Measurements from ENCODE around the gene PAM16.

PAM16 gene

GRCh38 chr16:4383591-4384444, 32.7 kb upstream of the PAM16 start:
- DNase-seq (ENCODE audit: low read depth), result no peak

DNA sequence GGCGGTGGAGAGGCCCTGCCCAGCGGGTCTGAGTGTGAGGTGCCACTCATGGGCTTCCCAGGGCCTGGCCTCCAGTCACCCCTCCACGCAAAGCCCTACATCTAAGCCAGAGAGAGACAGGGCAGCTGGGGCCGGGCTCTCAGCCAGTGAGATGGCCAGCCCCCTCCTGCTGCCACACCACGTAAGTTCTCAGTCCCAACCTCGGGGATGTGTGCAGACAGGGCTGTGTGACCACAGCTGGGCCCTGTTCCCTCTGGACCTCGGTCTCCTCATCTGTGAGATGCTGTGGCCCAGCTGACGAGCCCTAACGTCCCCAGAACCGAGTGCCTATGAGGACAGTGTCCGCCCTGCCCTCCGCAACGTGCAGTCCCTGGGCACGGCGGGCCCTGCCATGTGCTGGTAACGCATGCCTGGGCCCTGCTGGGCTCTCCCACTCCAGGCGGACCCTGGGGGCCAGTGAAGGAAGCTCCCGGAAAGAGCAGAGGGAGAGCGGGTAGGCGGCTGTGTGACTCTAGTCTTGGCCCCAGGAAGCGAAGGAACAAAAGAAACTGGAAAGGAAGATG, 31.8 kb upstream of the PAM16 start:
- no peak for DNase-seq (ENCODE audit: low read depth)

DNA sequence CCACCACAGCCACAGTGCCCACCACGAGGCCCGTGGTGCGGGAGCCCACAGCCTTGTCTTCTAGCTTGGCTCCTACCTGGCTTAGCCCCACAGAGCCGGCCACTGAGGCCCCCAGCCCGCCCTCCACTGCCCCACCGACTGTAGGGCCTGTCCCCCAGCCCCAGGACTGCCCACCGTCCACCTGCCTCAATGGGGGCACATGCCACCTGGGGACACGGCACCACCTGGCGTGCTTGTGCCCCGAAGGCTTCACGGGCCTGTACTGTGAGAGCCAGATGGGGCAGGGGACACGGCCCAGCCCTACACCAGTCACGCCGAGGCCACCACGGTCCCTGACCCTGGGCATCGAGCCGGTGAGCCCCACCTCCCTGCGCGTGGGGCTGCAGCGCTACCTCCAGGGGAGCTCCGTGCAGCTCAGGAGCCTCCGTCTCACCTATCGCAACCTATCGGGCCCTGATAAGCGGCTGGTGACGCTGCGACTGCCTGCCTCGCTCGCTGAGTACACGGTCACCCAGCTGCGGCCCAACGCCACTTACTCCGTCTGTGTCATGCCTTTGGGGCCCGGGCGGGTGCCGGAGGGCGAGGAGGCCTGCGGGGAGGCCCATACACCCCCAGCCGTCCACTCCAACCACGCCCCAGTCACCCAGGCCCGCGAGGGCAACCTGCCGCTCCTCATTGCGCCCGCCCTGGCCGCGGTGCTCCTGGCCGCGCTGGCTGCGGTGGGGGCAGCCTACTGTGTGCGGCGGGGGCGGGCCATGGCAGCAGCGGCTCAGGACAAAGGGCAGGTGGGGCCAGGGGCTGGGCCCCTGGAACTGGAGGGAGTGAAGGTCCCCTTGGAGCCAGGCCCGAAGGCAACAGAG, 31.0 kb upstream of the PAM16 start:
- DNase-seq (ENCODE audit: low read depth), result no peak

GRCh38 chr16:4381072-4381934, 30.2 kb upstream of the PAM16 start:
- no peak for DNase-seq (ENCODE audit: low read depth)

GRCh38 chr16:4380119-4381063, 29.3 kb upstream of the PAM16 start:
- DNase-seq (ENCODE audit: low read depth), result no peak

GRCh38 chr16:4378999-4379690, 28.0 kb upstream of the PAM16 start:
- DNase-seq (ENCODE audit: low read depth), result no peak

DNA sequence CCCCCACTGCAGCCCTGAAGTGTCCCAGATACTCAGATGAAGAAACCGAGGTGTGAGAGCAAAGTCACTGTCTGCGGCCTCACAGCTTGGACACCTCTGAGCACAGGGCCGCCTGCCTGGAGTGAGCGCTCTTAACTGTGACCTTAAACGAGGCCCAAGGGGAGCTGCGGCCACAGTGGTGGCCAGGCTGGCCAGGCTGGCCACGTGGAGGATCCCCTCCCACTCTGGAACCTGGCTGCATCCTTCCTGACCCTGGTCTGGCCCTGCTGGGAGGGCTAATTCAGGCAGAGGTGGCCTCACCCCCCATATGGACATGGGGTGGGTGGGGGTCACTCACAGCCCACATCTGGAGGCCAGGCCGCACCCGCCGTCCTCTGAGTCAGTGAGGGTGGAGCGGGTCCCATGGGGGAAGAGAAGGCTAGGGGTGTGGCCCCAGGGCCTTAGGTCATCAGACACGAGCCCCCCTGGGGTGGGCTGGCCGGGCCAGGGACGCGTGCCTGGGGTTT, 27.1 kb upstream of the PAM16 start:
- peak; percentile 70 for DNase-seq (ENCODE audit: low read depth)

DNA sequence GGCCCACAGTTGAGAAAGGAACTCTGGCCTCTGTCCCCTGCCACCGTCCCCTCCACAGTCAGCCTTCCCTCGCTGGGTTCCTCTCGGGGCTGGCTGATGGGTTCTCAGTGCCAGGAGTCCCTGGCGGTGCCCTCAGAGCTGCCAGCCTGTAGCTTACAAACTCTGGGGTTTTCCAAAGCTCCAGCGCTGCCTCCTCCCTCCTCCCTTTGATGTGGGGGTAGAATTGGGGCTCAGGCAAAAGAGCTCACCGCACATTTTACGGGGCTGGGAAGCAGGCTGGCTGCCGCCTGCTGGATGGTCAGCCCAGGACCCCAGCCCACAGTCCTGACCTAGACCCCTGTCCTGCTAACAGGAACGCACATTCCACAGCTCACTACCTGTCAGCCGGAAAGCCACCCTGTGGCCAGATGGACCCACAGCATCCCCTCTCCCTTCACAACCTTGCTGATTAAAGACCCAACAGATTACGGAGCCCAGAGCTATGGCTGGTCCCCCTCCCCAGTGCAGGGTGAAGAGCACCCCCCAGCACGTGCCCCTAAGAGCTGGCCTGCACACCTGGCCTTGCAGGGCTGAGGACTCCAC, 26.5 kb upstream of the PAM16 start:
- no peak for DNase-seq (ENCODE audit: low read depth)

DNA sequence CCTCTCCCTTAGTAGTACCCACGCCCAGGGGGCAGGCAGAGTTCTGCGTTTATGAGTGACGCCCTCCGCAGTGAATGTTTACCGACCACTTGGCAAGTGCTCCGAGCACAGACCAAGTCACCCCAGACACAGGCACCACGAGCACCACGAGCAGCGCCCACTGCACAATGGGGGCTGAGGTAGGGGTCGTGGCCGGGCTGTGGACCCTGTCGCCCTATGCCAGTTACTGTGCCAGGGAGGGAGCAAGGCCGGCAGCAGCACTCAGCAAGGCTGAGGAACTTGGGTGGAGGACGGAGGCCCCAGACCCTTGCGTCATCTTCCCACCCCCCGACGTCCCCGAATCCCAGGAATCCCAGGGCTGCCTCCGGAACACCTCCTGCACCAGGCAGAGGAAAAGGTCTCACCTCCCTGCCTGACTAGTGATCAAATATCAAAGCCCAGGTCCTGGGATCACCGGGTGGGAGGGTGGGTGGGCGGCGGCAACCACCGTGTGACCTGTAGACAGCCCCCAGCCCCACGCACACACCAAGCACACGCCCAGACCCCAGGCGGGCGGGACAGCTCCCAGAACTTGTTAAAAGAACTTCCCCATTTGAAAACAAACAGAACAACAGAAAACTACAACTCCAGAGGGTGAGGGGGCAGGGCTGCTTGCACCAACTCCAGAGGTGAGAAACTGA, 25.9 kb upstream of the PAM16 start:
- no peak for DNase-seq (ENCODE audit: low read depth)

- DNase-seq (ENCODE audit: low read depth), result peak; percentile 82
These were observed 25.2 kb upstream of the PAM16 start for GRCh38 chr16:4376126-4376892.

GRCh38 chr16:4375717-4376116, 24.6 kb upstream of the PAM16 start:
- no peak for DNase-seq (ENCODE audit: low read depth)

DNA sequence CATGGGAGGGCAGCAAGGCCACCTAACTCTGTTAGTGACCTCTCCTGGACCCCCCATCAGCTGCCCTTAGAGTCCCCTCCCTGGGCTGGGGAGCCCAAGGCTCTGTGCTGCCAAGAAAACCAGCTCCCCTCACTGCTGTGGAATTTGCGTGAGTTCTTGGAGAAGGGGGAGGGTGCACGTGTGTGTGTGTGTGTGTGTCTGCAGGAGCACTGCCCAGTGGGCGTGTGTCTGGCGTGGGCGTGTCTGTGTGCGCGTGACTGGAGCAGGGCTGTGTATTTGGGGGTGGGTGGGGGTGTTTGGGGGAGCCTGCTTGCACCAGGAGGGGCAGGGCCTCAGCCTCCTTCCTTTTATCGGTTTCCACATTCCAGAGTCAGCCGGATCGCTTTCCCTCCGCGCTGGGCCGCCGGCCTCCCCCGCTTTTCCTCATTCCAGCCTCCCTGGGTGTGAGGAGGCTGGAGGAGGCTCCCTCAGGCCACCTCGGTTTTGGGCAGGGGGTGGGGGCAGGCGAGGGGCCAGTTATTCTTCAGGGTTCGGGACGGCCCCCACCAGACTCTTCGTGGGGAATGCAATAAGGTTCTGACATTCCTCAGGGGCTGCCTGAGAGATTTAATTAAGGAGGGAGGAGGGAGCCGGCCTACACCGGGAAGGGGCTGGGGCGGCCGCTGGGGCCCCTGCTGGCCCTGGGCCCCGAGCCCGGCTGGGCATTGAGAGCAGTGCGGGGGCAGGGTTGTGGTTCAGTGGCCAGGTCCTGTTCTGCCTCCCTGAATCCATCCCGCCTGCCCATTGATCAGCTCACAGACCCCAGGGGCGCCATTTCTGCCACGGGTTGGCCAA, 23.0 kb upstream of the PAM16 start:
- peak; percentile 95 for DNase-seq (ENCODE audit: low read depth)

GRCh38 chr16:4373356-4373908, 22.3 kb upstream of the PAM16 start:
- DNase-seq (ENCODE audit: low read depth), result no peak

DNA sequence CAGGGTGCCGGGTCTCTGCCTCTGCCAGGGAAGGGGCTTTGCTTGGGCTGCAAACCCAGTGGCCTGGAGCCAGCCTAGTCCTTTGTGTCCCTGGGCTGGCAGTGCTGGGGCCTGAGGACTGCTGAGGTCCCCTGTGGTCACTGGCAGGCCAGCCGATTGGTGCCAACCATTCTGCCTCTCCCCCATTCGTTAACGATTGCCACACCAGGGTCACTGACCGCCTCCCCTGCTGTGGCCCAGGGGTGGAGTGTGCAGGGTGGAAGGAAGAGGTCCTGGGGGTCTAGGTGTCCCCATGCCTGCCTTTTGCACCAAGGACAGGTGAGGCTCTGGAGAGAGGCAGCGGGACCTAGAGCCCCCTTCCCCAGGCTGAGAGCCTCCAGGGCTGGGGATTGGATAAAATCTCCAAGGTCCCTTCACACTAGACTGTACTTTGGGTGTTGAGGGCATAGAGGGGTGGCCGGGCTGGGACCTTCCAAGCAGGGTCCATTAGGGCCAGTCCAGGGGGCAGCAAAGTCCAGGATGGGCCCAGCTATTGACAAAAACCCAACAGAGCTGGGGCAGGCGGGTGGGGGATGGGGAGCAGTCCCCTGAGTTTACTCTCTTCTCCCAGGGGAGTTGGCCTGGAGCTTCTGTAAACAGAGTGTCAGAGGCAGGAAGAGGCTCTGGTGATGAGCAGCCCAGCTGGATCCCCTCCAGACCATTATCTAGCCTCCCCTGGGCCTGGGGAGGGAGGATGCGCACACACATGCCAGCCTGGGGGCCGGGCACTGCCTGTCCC, 21.6 kb upstream of the PAM16 start:
- DNase-seq (ENCODE audit: low read depth), result no peak

GRCh38 chr16:4372001-4372577, 21.0 kb upstream of the PAM16 start:
- DNase-seq (ENCODE audit: low read depth), result no peak

Data from GM04504 (cell line).